ENCODE results near the gene PDHB. TPM values are rescaled to one million over a fixed set of nuclear protein-coding genes. Genes with fewer than 3 reads are reported as not detected.

The PDHB gene
- total and polyA plus RNA-seq, 7 experiments from 2014 or later, result 30.1 to 128 (median 55.8) TPM

GRCh38 chr3:58377750-58378149 is 55.9 kb downstream of the PDHB start:
- Mint-ChIP-seq H3K4me1 (peaks cover 0 to 15% (median 0%) of the 10 kb centered on the region in 7 donors), H3K4me3 (no peak overlapping the region), H3K36me3 (peaks cover 0 to 20% (median 4%) of the 10 kb centered on the region in 5 donors), H3K27me3 (no peaks in the 10 kb centered on the region), H3K9me3 (no peaks in the 10 kb centered on the region), H3K27ac (no peak overlapping the region)
- DNase-seq (no peak), ATAC-seq (no peak)
- no peaks in the 10 kb centered on the region for H3K36me3 ChIP-seq (ENCODE audit: control insufficient read depth in 2 of 3, insufficient read depth in 3 of 3, low read length in 3 of 3)
- H3K4me3 ChIP-seq (ENCODE audit: low read length), result no peak overlapping the region
- no peaks in the 10 kb centered on the region for H3K27me3 ChIP-seq (ENCODE audit: control insufficient read depth in 2 of 2, insufficient read depth in 2 of 2, low read length in 2 of 2)
- H3K4me1 ChIP-seq (ENCODE audit: control insufficient read depth in 2 of 2, insufficient read depth in 2 of 2, low read length in 2 of 2), result no peaks in the 10 kb centered on the region
- H3K9me3 ChIP-seq (ENCODE audit: control insufficient read depth in 2 of 3, low read length in 3 of 3), result no peaks in the 10 kb centered on the region
- intact Hi-C loops (cut with micrococcal nuclease), result no loop called here
- ChIA-PET POLR2A (interaction anchor here (0.6 kb wide), 1 partner anchor 77 kb away, joined by 3 read pairs; no protein-coding TSS in a partner anchor), CTCF (no interaction called here)
- no peak overlapping the region for H3K27ac ChIP-seq (ENCODE audit: low read depth, low read length)

Other genes starting within 250 kb of the PDHB start
- 1 to 10 TPM in 1 of 5 experiments, under 1 TPM in 1, not detected in 3; 0.66 to 2.6 TPM for gene DNASE1L3, start 222.9 kb downstream of the PDHB start, total RNA-seq
- gene DNASE1L3, start 222.9 kb downstream of the PDHB start, polyA plus RNA-seq, result not detected
- gene ABHD6, start 196.0 kb downstream of the PDHB start, total RNA-seq, result 1 to 10 TPM; 3.1 to 7.3 (median 6.6) TPM
- gene ABHD6, start 196.0 kb downstream of the PDHB start, polyA plus RNA-seq, result 1 to 10 TPM; 2.5 to 6.4 TPM
- gene RPP14, start 127.6 kb downstream of the PDHB start, total RNA-seq, result 10 to 100 TPM; 14.8 to 21.6 (median 17.6) TPM
- 1 to 10 TPM; 6.8 to 7.1 TPM for gene RPP14, start 127.6 kb downstream of the PDHB start, polyA plus RNA-seq
- 10 to 100 TPM in 2 of 5 experiments, 1 to 10 TPM in 3; 4.5 to 10.6 (median 9.2) TPM for gene HTD2, start 127.3 kb downstream of the PDHB start, total RNA-seq
- 10 to 100 TPM; 25.7 to 35.8 TPM for gene HTD2, start 127.3 kb downstream of the PDHB start, polyA plus RNA-seq
- 10 to 100 TPM; 17.3 to 38.9 (median 22.3) TPM for gene PXK, start 100.9 kb downstream of the PDHB start, total RNA-seq
- 10 to 100 TPM; 23.1 to 26.3 TPM for gene PXK, start 100.9 kb downstream of the PDHB start, polyA plus RNA-seq
- 10 to 100 TPM in 3 of 5 experiments, 1 to 10 TPM in 2; 4.8 to 14.2 (median 10.9) TPM for gene KCTD6, start 58.3 kb upstream of the PDHB start, total RNA-seq
- 10 to 100 TPM in 1 of 2 donors, 1 to 10 TPM in 1; 4.1 to 10.3 TPM for gene KCTD6, start 58.3 kb upstream of the PDHB start, polyA plus RNA-seq
- gene ACOX2, start 103.4 kb upstream of the PDHB start, total RNA-seq, result not detected
- gene ACOX2, start 103.4 kb upstream of the PDHB start, polyA plus RNA-seq, result not detected
- not detected for gene FAM107A, start 143.6 kb upstream of the PDHB start, total RNA-seq
- not detected for gene FAM107A, start 143.6 kb upstream of the PDHB start, polyA plus RNA-seq
- not detected for gene FAM3D, start 232.9 kb upstream of the PDHB start, total RNA-seq
- not detected for gene FAM3D, start 232.9 kb upstream of the PDHB start, polyA plus RNA-seq

All from naive thymus-derived CD4-positive, alpha-beta T cell (primary cell).